Measurements from ENCODE around the gene DAW1.

DNA sequence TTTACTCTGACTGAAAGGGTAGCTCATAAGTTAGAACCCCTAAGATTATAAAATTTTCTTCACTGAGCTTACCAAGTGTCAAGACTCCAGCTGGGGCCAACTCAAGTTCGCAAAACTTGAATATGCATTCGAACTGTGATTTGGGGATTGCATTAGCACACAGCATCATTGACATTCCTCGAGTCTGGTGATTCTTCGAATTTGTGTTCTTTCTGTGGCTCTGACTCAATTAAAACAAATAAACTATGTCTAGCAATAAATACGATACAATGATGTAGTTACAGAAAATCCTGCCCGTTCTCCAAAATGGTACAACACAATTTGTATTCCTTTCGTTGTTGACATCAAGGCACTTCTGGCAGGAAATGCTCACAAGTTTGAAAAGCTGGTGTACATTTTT lies 46.7 kb upstream of the DAW1 start:
- TF ChIP-seq, protein P1, sequence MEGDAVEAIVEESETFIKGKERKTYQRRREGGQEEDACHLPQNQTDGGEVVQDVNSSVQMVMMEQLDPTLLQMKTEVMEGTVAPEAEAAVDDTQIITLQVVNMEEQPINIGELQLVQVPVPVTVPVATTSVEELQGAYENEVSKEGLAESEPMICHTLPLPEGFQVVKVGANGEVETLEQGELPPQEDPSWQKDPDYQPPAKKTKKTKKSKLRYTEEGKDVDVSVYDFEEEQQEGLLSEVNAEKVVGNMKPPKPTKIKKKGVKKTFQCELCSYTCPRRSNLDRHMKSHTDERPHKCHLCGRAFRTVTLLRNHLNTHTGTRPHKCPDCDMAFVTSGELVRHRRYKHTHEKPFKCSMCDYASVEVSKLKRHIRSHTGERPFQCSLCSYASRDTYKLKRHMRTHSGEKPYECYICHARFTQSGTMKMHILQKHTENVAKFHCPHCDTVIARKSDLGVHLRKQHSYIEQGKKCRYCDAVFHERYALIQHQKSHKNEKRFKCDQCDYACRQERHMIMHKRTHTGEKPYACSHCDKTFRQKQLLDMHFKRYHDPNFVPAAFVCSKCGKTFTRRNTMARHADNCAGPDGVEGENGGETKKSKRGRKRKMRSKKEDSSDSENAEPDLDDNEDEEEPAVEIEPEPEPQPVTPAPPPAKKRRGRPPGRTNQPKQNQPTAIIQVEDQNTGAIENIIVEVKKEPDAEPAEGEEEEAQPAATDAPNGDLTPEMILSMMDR (IDR thresholded peaks at IDR 0.05) = no peak
- TF ChIP-seq POLR2A (IDR thresholded peaks at IDR 0.05) = no peak

All from uterus (tissue), 2 donors.